ENCODE data around the gene AGMAT. TPM values are rescaled to one million over a fixed set of nuclear protein-coding genes. Genes with fewer than 3 reads are reported as not detected.

AGMAT gene
- total RNA-seq, 1 donor: 2.2 TPM

- Histone ChIP-seq H4K20me1 (ENCODE audit: insufficient read depth, low read length) (no peaks in the 10 kb centered on the region), H3K27ac (ENCODE audit: low read depth, low read length) (no peak overlapping the region), H2AFZ (ENCODE audit: low read length) (no peak overlapping the region), H3K27me3 (ENCODE audit: insufficient read depth, low read length) (no peaks in the 10 kb centered on the region), H3K79me2 (ENCODE audit: insufficient read depth, low read length) (no peaks in the 10 kb centered on the region), H3K9me3 (ENCODE audit: low read depth, low read length) (no peaks in the 10 kb centered on the region), H3K36me3 (ENCODE audit: insufficient read depth, low read length) (peaks cover 5% of the 10 kb centered on the region), H3K4me3 (ENCODE audit: insufficient read depth, low read length) (no peak overlapping the region), H3K4me2 (ENCODE audit: insufficient read depth, low read length) (no peak overlapping the region), H3K4me1 (ENCODE audit: insufficient read depth, low read length) (peaks cover 7% of the 10 kb centered on the region)
- TF ChIP-seq CTCF (IDR thresholded peaks at IDR 0.05; ENCODE audit: extremely low read depth, low read depth, low read length): no peak
- no peak for DNase-seq (ENCODE audit: insufficient read length, low spot score, missing footprints)
Measured at GRCh38 chr1:15575549-15576150, 9.2 kb downstream of the AGMAT start.

GRCh38 chr1:15574741-15575140 lies 10.1 kb downstream of the AGMAT start:
- Histone ChIP-seq H4K20me1 (ENCODE audit: insufficient read depth, low read length) (no peaks in the 10 kb centered on the region), H2AFZ (ENCODE audit: low read length) (no peak overlapping the region), H3K4me1 (ENCODE audit: insufficient read depth, low read length) (peaks cover 7% of the 10 kb centered on the region), H3K4me2 (ENCODE audit: insufficient read depth, low read length) (no peak overlapping the region), H3K4me3 (ENCODE audit: insufficient read depth, low read length) (no peak overlapping the region), H3K27me3 (ENCODE audit: insufficient read depth, low read length) (no peaks in the 10 kb centered on the region), H3K36me3 (ENCODE audit: insufficient read depth, low read length) (peaks cover 9% of the 10 kb centered on the region), H3K79me2 (ENCODE audit: insufficient read depth, low read length) (no peaks in the 10 kb centered on the region), H3K9me3 (ENCODE audit: low read depth, low read length) (no peaks in the 10 kb centered on the region), H3K27ac (ENCODE audit: low read depth, low read length) (no peak overlapping the region)
- no peak for DNase-seq (ENCODE audit: insufficient read length, low spot score, missing footprints)
- no peak for TF ChIP-seq CTCF (IDR thresholded peaks at IDR 0.05; ENCODE audit: extremely low read depth, low read depth, low read length)

GRCh38 chr1:15573477-15573876 lies 11.4 kb downstream of the AGMAT start:
- peaks cover 7% of the 10 kb centered on the region for H3K4me1 ChIP-seq (ENCODE audit: insufficient read depth, low read length)
- no peaks in the 10 kb centered on the region for H3K79me2 ChIP-seq (ENCODE audit: insufficient read depth, low read length)
- peaks cover 18% of the 10 kb centered on the region for H3K36me3 ChIP-seq (ENCODE audit: insufficient read depth, low read length)
- no peak overlapping the region for H3K27ac ChIP-seq (ENCODE audit: low read depth, low read length)
- H2AFZ ChIP-seq (ENCODE audit: low read length): no peak overlapping the region
- no peaks in the 10 kb centered on the region for H4K20me1 ChIP-seq (ENCODE audit: insufficient read depth, low read length)
- no peak for TF ChIP-seq CTCF (IDR thresholded peaks at IDR 0.05; ENCODE audit: extremely low read depth, low read depth, low read length)
- DNase-seq (ENCODE audit: insufficient read length, low spot score, missing footprints): no peak
- no peak overlapping the region for H3K4me2 ChIP-seq (ENCODE audit: insufficient read depth, low read length)
- H3K4me3 ChIP-seq (ENCODE audit: insufficient read depth, low read length): no peak overlapping the region
- no peaks in the 10 kb centered on the region for H3K27me3 ChIP-seq (ENCODE audit: insufficient read depth, low read length)
- H3K9me3 ChIP-seq (ENCODE audit: low read depth, low read length): no peaks in the 10 kb centered on the region

GRCh38 chr1:15571266-15571665 lies 13.6 kb downstream of the AGMAT start:
- no peak for DNase-seq (ENCODE audit: insufficient read length, low spot score, missing footprints)
- H3K4me1 ChIP-seq (ENCODE audit: insufficient read depth, low read length): peaks cover 7% of the 10 kb centered on the region
- H3K79me2 ChIP-seq (ENCODE audit: insufficient read depth, low read length): no peaks in the 10 kb centered on the region
- H2AFZ ChIP-seq (ENCODE audit: low read length): no peak overlapping the region
- no peaks in the 10 kb centered on the region for H3K9me3 ChIP-seq (ENCODE audit: low read depth, low read length)
- no peak overlapping the region for H3K4me2 ChIP-seq (ENCODE audit: insufficient read depth, low read length)
- peak overlapping the region; percentile 42 for H3K27ac ChIP-seq (ENCODE audit: low read depth, low read length)
- no peak for TF ChIP-seq CTCF (IDR thresholded peaks at IDR 0.05; ENCODE audit: extremely low read depth, low read depth, low read length)
- H4K20me1 ChIP-seq (ENCODE audit: insufficient read depth, low read length): no peaks in the 10 kb centered on the region
- no peaks in the 10 kb centered on the region for H3K27me3 ChIP-seq (ENCODE audit: insufficient read depth, low read length)
- H3K4me3 ChIP-seq (ENCODE audit: insufficient read depth, low read length): no peak overlapping the region
- H3K36me3 ChIP-seq (ENCODE audit: insufficient read depth, low read length): peaks cover 39% of the 10 kb centered on the region

Measured in osteoblast (primary cell).